ENCODE results near the gene TTLL6. TPM values are rescaled to one million over a fixed set of nuclear protein-coding genes. Genes with fewer than 3 reads are reported as not detected.

The TTLL6 gene
- total RNA-seq, 1 experiment from 2014 or later = 3.4 TPM

DNA sequence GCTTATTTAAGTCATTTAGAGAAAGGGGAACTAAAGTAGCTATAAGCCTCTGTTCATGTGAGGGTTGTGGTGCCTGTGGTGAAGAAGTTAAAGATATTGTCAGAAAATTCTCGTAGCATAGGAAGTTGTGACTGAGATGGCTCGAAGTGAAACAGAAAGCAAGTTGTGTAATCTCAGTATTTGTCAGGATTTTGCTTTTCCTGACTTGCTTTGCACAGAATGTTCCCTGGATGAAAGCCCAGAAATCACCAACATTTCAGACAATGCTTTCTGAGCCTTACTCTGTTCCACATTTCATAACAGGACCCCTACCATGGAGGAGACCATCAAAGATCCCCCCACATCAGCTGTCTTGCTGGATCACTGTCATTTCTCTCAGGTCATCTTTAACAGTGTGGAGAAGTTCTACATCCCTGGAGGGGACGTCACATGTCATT is 24.4 kb upstream of the TTLL6 start:
- ChIA-PET CTCF (interaction anchor here (0.7 to 0.9 kb wide), 4 partner anchors 36 to 402 kb away, joined by 3 to 4 read pairs (median 4); no protein-coding TSS in a partner anchor), POLR2A (no interaction called here)
- H3K36me3 Mint-ChIP-seq = peaks cover 8% of the 10 kb centered on the region; the same call in 1 of the 2 replicates
- no peaks in the 10 kb centered on the region for H3K9me3 Mint-ChIP-seq
- H3K4me1 Mint-ChIP-seq = peaks cover 4% of the 10 kb centered on the region
- ATAC-seq = no peak
- no peak overlapping the region for H3K27ac Mint-ChIP-seq
- H3K27me3 Mint-ChIP-seq (ENCODE audit: low read depth) = no peaks in the 10 kb centered on the region
- H3K4me3 Mint-ChIP-seq = no peak overlapping the region
- TF ChIP-seq ZNF232 (CRISPR knock-in tag; IDR thresholded peaks at IDR 0.05) = no peak
- no peak for TF ChIP-seq ZNF263 (CRISPR knock-in tag; IDR thresholded peaks at IDR 0.05; ENCODE audit: low read depth)
- TF ChIP-seq MYBL2 (CRISPR knock-in tag; IDR thresholded peaks at IDR 0.05) = no peak
- TF ChIP-seq, protein P1, sequence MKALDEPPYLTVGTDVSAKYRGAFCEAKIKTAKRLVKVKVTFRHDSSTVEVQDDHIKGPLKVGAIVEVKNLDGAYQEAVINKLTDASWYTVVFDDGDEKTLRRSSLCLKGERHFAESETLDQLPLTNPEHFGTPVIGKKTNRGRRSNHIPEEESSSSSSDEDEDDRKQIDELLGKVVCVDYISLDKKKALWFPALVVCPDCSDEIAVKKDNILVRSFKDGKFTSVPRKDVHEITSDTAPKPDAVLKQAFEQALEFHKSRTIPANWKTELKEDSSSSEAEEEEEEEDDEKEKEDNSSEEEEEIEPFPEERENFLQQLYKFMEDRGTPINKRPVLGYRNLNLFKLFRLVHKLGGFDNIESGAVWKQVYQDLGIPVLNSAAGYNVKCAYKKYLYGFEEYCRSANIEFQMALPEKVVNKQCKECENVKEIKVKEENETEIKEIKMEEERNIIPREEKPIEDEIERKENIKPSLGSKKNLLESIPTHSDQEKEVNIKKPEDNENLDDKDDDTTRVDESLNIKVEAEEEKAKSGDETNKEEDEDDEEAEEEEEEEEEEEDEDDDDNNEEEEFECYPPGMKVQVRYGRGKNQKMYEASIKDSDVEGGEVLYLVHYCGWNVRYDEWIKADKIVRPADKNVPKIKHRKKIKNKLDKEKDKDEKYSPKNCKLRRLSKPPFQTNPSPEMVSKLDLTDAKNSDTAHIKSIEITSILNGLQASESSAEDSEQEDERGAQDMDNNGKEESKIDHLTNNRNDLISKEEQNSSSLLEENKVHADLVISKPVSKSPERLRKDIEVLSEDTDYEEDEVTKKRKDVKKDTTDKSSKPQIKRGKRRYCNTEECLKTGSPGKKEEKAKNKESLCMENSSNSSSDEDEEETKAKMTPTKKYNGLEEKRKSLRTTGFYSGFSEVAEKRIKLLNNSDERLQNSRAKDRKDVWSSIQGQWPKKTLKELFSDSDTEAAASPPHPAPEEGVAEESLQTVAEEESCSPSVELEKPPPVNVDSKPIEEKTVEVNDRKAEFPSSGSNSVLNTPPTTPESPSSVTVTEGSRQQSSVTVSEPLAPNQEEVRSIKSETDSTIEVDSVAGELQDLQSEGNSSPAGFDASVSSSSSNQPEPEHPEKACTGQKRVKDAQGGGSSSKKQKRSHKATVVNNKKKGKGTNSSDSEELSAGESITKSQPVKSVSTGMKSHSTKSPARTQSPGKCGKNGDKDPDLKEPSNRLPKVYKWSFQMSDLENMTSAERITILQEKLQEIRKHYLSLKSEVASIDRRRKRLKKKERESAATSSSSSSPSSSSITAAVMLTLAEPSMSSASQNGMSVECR (CRISPR knock-in tag; IDR thresholded peaks at IDR 0.05; ENCODE audit: borderline replicate concordance) = no peak
- no peak for TF ChIP-seq NR3C1 (CRISPR knock-in tag; conservative IDR thresholded peaks at IDR 0.05; ENCODE audit: low read depth)
- TF ChIP-seq, protein P2, sequence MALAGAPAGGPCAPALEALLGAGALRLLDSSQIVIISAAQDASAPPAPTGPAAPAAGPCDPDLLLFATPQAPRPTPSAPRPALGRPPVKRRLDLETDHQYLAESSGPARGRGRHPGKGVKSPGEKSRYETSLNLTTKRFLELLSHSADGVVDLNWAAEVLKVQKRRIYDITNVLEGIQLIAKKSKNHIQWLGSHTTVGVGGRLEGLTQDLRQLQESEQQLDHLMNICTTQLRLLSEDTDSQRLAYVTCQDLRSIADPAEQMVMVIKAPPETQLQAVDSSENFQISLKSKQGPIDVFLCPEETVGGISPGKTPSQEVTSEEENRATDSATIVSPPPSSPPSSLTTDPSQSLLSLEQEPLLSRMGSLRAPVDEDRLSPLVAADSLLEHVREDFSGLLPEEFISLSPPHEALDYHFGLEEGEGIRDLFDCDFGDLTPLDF (CRISPR knock-in tag; IDR thresholded peaks at IDR 0.05) = no peak
- TF ChIP-seq, protein P3, sequence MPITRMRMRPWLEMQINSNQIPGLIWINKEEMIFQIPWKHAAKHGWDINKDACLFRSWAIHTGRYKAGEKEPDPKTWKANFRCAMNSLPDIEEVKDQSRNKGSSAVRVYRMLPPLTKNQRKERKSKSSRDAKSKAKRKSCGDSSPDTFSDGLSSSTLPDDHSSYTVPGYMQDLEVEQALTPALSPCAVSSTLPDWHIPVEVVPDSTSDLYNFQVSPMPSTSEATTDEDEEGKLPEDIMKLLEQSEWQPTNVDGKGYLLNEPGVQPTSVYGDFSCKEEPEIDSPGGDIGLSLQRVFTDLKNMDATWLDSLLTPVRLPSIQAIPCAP (CRISPR knock-in tag; IDR thresholded peaks at IDR 0.05) = no peak
- TF ChIP-seq, protein P4, sequence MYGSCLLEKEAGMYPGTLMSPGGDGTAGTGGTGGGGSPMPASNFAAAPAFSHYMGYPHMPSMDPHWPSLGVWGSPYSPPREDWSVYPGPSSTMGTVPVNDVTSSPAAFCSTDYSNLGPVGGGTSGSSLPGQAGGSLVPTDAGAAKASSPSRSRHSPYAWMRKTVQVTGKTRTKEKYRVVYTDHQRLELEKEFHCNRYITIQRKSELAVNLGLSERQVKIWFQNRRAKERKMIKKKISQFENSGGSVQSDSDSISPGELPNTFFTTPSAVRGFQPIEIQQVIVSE (CRISPR knock-in tag; IDR thresholded peaks at IDR 0.05; ENCODE audit: borderline replicate concordance) = no peak
- TF ChIP-seq, protein P5, sequence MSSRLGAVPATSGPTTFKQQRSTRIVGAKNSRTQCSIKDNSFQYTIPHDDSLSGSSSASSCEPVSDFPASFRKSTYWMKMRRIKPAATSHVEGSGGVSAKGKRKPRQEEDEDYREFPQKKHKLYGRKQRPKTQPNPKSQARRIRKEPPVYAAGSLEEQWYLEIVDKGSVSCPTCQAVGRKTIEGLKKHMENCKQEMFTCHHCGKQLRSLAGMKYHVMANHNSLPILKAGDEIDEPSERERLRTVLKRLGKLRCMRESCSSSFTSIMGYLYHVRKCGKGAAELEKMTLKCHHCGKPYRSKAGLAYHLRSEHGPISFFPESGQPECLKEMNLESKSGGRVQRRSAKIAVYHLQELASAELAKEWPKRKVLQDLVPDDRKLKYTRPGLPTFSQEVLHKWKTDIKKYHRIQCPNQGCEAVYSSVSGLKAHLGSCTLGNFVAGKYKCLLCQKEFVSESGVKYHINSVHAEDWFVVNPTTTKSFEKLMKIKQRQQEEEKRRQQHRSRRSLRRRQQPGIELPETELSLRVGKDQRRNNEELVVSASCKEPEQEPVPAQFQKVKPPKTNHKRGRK (CRISPR knock-in tag; IDR thresholded peaks at IDR 0.05; ENCODE audit: borderline replicate concordance) = no peak
- no peak for TF ChIP-seq TCF7 (CRISPR knock-in tag; IDR thresholded peaks at IDR 0.05; ENCODE audit: low read depth)
- DNase-seq (ENCODE audit: low spot score) = no peak

DNA sequence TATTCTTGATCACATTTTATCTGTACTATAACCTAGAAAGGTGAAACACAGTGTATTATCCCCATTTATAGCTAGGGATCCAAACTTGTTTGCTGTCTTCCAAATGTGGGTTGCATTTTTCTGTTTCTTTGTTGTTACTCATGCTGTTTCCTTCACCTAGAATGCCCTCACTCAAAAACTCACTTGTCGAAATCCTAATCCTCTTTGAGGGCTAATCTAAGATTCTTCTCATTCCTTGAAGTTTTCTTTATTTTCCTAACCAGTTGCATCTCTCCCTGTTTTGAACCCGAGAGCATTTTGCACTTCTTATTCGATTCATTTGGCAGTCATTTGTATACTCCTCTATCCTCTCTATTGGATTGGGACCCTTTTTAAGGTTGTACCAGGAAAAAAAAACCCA is 23.4 kb upstream of the TTLL6 start:
- ChIA-PET POLR2A (no interaction called here), CTCF (interaction anchor here (0.9 to 1.3 kb wide), 2 partner anchors 38 to 39 kb away, joined by 4 to 7 read pairs; no protein-coding TSS in a partner anchor)
- Mint-ChIP-seq H3K27me3 (ENCODE audit: low read depth) (no peaks in the 10 kb centered on the region), H3K4me1 (peaks cover 4% of the 10 kb centered on the region), H3K4me3 (no peak overlapping the region), H3K36me3 (peaks cover 8% of the 10 kb centered on the region; the same call in 1 of the 2 replicates), H3K9me3 (no peaks in the 10 kb centered on the region), H3K27ac (peak overlapping the region; percentile 4; the same call in 1 of the 2 replicates)
- no peak for ATAC-seq
- DNase-seq (ENCODE audit: low spot score) = no peak
- TF ChIP-seq GRHL2 (CRISPR knock-in tag; IDR thresholded peaks at IDR 0.05; ENCODE audit: insufficient replicate concordance, severe bottlenecking) = no peak
- TF ChIP-seq ZNF423 (CRISPR knock-in tag; IDR thresholded peaks at IDR 0.05) = no peak
- no peak for TF ChIP-seq HMGA2 (CRISPR knock-in tag; IDR thresholded peaks at IDR 0.05)
- TF ChIP-seq, protein P6, sequence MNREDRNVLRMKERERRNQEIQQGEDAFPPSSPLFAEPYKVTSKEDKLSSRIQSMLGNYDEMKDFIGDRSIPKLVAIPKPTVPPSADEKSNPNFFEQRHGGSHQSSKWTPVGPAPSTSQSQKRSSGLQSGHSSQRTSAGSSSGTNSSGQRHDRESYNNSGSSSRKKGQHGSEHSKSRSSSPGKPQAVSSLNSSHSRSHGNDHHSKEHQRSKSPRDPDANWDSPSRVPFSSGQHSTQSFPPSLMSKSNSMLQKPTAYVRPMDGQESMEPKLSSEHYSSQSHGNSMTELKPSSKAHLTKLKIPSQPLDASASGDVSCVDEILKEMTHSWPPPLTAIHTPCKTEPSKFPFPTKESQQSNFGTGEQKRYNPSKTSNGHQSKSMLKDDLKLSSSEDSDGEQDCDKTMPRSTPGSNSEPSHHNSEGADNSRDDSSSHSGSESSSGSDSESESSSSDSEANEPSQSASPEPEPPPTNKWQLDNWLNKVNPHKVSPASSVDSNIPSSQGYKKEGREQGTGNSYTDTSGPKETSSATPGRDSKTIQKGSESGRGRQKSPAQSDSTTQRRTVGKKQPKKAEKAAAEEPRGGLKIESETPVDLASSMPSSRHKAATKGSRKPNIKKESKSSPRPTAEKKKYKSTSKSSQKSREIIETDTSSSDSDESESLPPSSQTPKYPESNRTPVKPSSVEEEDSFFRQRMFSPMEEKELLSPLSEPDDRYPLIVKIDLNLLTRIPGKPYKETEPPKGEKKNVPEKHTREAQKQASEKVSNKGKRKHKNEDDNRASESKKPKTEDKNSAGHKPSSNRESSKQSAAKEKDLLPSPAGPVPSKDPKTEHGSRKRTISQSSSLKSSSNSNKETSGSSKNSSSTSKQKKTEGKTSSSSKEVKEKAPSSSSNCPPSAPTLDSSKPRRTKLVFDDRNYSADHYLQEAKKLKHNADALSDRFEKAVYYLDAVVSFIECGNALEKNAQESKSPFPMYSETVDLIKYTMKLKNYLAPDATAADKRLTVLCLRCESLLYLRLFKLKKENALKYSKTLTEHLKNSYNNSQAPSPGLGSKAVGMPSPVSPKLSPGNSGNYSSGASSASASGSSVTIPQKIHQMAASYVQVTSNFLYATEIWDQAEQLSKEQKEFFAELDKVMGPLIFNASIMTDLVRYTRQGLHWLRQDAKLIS (CRISPR knock-in tag; IDR thresholded peaks at IDR 0.05; ENCODE audit: borderline replicate concordance) = no peak
- TF ChIP-seq, protein P7, sequence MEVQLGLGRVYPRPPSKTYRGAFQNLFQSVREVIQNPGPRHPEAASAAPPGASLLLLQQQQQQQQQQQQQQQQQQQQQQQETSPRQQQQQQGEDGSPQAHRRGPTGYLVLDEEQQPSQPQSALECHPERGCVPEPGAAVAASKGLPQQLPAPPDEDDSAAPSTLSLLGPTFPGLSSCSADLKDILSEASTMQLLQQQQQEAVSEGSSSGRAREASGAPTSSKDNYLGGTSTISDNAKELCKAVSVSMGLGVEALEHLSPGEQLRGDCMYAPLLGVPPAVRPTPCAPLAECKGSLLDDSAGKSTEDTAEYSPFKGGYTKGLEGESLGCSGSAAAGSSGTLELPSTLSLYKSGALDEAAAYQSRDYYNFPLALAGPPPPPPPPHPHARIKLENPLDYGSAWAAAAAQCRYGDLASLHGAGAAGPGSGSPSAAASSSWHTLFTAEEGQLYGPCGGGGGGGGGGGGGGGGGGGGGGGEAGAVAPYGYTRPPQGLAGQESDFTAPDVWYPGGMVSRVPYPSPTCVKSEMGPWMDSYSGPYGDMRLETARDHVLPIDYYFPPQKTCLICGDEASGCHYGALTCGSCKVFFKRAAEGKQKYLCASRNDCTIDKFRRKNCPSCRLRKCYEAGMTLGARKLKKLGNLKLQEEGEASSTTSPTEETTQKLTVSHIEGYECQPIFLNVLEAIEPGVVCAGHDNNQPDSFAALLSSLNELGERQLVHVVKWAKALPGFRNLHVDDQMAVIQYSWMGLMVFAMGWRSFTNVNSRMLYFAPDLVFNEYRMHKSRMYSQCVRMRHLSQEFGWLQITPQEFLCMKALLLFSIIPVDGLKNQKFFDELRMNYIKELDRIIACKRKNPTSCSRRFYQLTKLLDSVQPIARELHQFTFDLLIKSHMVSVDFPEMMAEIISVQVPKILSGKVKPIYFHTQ (CRISPR knock-in tag; IDR thresholded peaks at IDR 0.05) = no peak
- no peak for TF ChIP-seq TEAD1 (CRISPR knock-in tag; IDR thresholded peaks at IDR 0.05)
- TF ChIP-seq MYBL2 (CRISPR knock-in tag; IDR thresholded peaks at IDR 0.05) = no peak
- TF ChIP-seq, protein P8, sequence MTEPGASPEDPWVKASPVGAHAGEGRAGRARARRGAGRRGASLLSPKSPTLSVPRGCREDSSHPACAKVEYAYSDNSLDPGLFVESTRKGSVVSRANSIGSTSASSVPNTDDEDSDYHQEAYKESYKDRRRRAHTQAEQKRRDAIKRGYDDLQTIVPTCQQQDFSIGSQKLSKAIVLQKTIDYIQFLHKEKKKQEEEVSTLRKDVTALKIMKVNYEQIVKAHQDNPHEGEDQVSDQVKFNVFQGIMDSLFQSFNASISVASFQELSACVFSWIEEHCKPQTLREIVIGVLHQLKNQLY (CRISPR knock-in tag; IDR thresholded peaks at IDR 0.05) = no peak
- TF ChIP-seq TEAD4 (CRISPR knock-in tag; IDR thresholded peaks at IDR 0.05) = no peak

Data from WTC11 (cell line).